ENCODE measurements around the gene HOXA6.

The HOXA6 gene

GRCh38 chr7:27149842-27150567, 2.4 kb upstream of the HOXA6 start:
- DNase-seq (ENCODE audit: low read depth): no peak

DNA sequence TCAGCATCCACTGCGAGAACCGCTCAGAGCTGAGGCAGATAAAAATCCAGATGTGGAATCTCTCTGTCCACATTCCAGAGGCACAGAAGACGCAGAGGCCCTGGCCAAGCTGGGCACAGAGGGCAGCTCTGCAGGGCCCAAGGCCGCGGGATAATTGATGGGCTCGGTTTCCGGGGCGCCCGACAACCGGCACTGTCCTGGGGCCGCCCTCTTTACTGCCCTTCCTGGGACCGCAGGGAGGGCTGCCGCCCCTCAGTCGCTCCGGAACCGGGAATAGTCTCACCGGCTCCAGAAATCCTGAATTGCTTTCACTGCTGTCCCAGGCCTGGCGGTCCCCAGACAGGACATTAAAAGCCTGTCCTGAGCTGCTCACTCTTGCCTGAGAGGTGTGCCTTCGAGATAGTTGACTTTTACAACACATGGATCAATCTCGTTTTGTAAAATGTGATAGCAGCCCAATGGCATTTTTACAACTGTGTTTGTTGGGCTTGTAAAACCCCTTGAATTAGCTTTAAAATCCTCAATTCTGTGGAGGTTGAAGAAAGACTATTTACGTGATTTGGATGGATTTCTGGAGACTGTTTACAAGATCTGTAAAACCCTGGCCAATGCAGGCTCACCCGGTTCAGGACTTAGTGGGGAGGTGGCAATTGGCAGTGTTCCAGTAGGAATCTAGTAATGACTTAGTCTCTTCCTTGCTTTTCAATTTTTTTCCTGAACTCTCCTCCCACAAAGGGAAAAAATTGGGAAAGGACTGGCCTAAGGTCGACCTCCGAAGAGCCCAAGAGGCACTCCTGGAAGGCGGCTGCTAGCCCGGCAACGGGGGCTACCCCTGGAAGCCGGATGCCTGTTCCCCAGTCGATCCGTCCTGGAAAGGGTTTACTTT, 1.4 kb upstream of the HOXA6 start:
- no peak for DNase-seq (ENCODE audit: low read depth)

GRCh38 chr7:27148031-27148755, 619 bp upstream of the HOXA6 start:
- DNase-seq (ENCODE audit: low read depth): no peak

GRCh38 chr7:27146491-27147198, 929 bp downstream of the HOXA6 start:
- no peak for DNase-seq (ENCODE audit: low read depth)

DNA sequence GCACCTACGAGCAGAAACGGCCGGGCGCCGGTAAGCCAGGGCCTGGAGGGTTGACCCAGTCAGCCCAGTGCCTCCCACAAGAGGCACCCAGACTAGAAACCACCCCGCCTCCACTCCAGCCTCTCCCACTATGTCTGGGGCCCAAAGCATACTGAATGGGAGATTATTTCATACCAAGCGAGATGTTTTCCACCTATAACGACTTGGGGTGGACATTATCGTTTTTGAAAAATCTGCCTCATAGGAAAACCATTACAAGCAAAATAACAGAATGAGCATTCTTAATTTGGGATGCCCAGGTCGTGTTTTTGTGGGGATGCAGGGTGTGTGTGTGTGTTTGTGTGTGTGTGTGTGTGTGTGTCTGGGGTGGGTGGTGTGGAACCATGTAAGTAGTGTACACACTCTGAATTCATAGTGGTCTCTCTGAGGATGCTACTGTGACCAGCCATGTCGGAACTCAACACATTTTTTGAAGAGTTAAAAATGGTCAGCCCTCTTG, 1.6 kb downstream of the HOXA6 start:
- DNase-seq (ENCODE audit: low read depth): no peak

DNA sequence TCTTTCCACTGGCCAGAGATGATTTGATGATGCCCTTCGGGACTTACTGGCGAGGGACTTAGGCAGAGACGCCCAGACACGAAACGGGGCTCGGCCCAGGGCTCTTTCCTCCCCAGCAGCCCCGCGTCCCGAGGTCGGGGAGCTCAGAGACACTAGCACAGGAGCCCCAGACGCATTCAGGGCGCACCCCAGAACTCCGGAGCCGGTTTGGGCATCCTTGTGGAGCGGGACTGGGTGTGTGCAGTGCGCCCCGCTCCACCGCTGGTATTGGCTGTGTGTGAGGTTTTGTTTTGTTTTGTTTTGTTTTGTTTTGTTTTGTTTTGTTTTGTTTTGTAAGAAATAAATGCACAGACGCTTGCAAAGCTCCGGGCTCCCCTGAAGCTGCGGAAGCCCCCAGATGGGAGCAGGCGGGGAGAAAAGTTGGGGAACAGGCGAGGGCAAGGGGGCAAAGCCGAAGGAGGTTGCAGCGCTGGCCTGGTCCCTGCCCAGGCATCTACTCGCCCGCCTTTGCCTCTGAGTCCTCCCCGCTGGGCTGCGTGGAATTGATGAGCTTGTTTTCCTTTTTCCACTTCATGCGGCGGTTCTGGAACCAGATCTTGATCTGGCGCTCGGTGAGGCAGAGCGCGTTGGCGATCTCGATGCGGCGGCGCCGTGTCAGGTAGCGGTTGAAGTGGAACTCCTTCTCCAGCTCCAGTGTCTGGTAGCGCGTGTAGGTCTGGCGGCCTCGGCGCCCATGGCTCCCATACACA, 2.2 kb downstream of the HOXA6 start:
- no peak for DNase-seq (ENCODE audit: low read depth)

DNA sequence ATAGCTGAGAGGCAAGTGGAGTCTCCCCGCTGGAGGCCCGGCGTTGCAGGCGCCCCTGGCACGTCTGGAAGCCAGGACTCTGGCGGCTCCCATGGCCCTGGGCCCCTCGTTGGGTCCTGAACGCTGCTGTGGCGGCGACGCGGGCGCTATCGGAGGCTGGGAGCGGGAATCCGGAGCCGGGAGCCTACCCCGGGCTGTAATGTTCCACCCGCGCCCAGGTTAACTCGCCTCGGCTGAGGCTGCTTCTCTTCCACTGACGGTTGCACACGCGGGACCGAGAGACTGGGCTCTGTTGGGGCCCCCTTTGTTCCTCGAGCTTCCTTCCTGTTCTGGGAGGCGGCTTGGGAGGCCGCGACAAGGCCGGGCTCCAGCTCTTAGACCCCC, 2.8 kb downstream of the HOXA6 start:
- no peak for DNase-seq (ENCODE audit: low read depth)

DNA sequence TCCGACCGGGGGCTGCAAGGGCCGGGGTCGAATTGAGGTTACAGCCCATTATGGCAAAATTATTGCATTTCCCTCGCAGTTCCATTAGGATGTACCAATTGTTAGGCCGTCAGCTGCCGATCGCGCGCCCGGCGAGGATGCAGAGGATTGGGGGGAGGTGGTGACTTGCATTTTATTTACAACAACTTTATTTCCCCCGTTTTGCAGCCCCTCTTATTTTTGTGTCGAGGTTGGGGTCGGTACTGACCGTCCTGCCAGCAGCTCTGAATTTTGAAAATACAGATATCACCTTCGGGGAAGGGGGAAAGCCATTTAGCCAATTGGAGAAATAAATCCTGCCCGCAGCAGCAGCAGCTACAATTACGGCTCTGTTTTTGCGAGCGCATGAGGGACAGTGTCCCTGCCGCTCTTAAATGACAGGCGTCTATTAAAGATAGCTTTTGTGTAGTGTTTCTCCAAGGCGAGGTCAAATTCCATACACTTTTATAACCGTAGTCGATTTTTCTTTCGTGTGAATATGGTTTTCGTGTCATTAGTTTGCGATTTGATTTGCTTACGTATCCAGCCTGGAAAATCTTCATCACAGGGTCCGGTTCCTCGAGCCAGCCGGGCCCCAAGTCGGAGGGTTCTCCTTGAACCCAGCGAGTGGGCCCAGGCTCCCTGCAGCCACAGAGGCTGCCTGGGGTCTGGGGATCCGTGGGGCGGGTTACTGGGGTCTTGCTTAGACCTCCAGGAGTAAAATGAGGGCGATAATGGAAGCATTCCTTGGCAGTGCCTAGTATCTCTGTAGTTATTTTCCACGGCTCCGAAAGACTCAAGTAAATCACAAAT, 3.4 kb downstream of the HOXA6 start:
- no peak for DNase-seq (ENCODE audit: low read depth)

GRCh38 chr7:27143023-27143949, 4.3 kb downstream of the HOXA6 start, which contains the start of gene HOXA5:
HOXA5 (minus strand) TSS chr7:27143681; CDS start chr7:27143607, 74 bp downstream.
- DNase-seq (ENCODE audit: low read depth): peak; percentile 96

GRCh38 chr7:27142580-27143022, 5.0 kb downstream of the HOXA6 start:
- DNase-seq (ENCODE audit: low read depth): no peak

GRCh38 chr7:27141923-27142579, 5.5 kb downstream of the HOXA6 start:
- DNase-seq (ENCODE audit: low read depth): no peak

- DNase-seq (ENCODE audit: low read depth): no peak
Observed at GRCh38 chr7:27141137-27141922, 6.2 kb downstream of the HOXA6 start.

DNA sequence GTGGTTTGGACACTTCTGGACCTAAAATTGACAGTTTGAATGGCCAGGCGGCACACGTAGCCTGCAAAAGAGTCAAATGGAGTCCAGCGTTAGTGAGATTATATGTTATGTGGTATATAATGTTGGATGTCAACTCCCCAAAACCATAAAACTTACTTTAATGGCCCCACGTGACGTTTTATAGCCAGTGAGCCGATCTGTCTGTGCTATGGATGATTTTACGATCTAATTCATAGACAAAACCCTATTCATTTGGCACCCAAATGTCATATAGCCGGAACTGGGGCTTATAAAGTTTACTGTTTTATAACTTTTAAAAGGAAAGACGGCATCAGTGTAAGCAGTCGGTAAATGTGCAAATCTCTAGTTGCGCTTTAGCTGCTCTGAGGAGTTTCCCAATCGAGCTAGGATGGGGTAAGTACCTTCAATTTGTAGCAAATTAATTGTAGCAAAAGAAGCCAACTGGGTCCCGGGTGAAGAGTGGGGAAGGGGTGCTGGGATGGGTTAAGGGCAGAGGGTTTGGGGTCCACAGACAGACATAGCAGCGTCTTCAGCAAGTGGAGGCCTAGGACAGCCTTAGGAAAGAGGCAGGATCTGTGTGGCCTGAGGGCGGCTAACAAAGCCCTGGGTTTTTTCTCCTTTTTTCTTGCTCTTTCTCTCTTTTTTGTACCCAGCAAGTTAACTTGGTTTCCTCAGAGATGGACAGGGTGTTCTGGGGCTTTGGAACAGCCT, 7.3 kb downstream of the HOXA6 start:
- no peak for DNase-seq (ENCODE audit: low read depth)

- DNase-seq (ENCODE audit: low read depth): no peak
Observed at GRCh38 chr7:27139334-27140125, 8.0 kb downstream of the HOXA6 start.

- no peak for DNase-seq (ENCODE audit: low read depth)
Observed at GRCh38 chr7:27138985-27139333, 8.6 kb downstream of the HOXA6 start.

GRCh38 chr7:27138472-27138871, 9.1 kb downstream of the HOXA6 start:
- no peak for DNase-seq (ENCODE audit: low read depth)
